Stimulated activated CD4-positive, alpha-beta T cell treated with anti-CD3 and anti-CD28 coated beads, Interleukin-2, amount 100 ng/mL, for 24 hours (primary cell): ENCODE data around the gene IL18R1.

Experiments used
- DNase-seq, 2 donors: peaks; one replicate each; pipeline ENCODE4 v3.0.0-alpha.2; 2020

The IL18R1 gene

DNA sequence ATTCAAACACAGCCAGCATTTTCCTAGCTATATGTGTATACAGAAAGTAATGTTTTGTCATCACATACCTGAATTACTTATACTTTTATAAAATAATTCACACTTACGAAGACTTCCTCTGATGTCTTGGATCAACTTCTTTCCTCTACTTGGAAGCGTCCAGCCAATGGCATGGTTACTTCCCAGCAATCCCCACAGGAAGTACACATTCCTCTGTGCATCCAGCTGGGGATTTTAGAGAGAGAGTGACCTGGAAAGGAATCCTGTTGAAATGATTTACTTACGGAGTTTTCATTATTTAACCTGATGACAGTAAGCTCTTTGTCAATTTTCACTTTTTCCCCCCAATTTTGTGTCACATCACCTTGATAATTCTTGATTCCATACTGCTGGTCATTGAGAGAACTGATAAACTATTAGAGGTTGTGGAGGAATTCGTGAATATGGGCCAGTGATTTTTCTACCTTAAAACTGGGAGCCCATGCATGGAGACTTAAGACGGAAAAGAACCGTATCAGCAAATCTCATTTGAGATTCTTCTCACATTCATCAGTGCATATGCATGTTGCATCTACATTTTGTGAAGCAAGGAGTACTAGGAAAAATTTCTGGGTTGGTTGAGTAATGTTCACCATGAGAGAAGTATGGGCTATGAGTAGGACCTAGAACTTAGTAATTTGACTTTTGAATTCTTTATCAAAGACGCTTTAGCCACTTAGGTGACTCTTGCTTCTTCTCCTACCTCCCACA lies 9.0 kb upstream of the IL18R1 start:
- DNase-seq = no peak

DNA sequence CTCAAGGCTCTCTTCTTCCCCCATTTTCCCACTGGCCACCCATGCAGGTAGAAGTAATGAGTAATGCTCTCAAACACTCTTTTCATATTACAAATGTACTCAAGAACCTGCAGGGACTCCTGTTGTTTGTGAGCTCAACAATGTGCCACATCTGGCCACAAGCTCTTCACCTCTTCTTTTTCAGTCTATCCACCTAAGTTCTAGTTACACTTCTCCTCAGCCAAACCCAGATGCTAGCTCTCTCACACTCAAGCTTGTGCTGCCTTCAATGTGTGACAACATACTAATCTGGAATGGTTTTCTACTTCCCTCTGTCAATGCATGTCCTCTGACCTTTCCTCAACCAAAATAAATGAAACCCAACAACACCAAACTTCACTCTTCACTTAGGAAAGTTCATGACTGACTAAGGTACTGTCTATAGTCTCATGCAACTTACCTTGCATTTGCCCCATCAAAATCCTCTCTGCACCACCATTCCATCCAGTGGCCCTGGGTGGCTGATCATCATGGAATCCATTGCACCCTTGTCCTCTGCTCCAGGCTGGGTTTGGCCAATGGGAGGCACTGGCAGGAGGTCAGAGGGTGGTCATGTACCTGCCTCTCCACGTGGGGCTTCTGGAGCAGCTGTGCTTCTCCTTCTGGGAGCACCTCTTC lies 5.3 kb upstream of the IL18R1 start:
- DNase-seq = no peak

DNA sequence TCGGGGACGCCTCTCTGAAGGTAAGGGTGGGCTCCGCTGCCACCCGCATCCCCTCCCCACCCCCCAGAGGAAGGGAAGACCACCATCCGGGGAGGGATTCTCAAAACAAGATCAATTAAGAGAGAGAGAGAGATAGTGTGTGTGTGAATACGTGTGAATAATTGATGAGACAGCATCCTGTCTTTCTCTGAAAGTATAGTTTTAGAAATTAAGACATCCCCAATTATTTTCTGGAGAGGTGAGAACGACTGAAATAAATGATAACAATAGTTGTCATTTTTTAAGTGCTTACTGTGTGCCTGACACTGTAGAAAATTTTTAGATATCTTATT lies 751 bp downstream of the IL18R1 start:
- no peak for DNase-seq

DNA sequence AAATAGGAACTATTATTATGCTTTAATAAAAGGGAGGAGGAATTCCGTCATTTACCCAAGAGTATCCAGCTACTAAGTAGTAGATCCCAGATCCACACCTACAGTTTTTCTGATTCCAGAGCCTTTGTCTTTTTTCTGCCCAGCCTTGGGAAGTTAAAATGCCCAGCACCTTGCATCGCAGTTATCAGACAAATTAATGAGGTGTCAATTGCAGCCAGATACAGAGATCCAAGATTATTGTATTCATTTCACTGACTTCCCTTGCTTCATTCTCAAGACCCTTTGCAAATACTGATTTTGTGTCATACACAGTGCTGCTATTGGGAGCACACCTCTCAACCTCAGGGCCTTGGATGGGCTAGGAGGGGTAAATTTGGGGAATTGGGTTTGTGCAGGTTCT lies 1.1 kb downstream of the IL18R1 start:
- no peak for DNase-seq

DNA sequence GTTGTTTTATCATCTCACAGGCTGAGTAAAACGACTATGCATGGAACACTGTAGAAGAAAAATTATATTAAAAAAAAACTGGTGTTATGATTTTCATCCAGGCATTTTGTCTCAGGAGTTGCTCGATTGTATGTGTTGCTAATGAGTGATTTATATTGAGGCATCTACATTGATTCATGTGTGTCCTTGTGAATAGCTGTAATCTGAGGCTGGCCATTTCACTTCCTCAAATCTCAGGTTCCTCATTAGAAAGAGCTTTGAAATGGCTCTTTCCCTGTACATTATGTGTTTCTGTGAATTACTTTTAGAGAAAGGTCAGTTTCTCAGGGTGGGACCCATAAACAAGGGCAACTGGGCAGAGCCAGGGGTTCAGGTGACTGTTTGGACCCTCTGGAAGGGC lies 2.3 kb downstream of the IL18R1 start:
- no peak for DNase-seq

DNA sequence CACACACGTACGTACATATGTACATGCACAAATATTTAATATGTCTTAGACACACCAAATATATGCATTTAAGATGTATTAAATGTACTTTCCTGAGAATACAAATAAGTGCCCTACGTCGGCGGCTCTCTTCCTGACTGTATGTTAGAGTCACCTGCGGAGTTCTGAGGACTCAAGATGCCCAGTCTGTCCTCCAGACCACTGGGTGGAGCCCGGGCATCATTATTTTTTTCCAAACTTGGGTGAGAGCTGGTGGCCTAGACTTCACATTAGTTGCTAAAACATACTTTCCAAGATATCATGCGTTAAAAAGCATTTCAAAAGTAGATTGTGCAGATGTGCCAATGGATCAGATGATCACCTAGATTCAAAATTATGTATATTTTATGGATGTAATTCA lies 2.9 kb downstream of the IL18R1 start:
- no peak for DNase-seq

DNA sequence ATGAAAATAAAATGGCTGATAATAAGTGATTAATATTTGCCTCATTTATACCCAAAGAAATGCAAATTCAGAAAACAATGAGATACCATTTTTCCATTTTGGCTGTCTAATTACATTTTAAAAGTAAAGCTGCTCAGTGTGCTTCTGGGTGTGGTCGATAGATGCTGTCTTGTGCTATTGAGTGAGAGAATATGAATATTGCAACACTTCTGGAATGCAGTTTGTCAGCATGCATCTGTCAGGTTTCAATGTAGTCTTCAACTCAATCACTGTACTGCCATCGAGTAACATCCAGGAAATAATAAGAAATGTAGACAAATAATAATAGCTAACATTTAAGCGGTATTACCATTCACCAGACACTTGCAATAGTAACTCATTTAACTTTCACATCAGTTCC lies 3.9 kb downstream of the IL18R1 start:
- no peak for DNase-seq

DNA sequence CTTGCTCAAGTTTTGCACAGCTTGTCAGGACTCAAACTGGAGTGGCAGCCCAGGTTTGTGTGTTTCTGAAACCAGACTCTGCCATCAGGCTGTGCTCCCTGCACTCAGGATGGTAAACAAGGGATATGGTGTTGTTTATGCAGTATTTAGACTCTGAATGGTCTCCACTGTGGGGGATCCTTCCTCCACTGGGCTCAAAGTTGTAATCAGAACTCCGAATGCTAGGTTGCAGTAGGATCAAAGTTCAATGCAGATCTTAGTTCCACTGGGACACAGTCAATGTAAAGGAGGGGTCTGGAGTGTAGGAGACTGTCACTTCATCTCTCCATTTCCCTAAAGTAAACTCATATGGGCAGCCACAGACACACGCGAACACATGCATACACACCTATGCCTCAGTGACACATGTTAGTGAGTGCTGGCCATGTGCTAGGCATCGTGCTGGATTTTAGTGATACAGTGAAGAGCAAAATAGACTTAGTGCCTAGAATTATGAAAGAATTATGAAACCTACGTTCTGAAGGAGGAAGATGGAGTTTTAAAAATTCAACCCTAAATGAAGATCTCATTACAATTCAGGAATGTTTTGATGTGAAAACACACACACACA lies 6.1 kb downstream of the IL18R1 start:
- no peak for DNase-seq

DNA sequence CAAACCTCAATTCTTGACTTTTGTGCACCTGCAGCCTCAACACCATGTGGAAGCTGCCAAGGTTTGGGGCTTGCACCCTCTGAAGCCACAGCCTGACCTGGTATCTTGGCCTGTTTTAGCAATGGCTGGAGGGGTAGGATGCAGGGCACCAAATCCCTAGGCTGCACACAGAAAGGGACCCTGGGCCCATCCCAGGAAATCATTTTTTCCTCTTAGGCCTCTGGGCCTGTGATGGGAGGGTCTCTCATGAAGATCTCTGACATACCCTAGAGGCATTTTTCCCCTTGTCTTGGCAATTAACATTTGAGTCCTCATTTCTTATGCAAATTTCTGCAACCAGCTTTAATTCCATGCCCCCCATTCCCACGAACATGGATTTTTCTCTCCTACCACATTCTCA lies 10.2 kb downstream of the IL18R1 start:
- no peak for DNase-seq

DNA sequence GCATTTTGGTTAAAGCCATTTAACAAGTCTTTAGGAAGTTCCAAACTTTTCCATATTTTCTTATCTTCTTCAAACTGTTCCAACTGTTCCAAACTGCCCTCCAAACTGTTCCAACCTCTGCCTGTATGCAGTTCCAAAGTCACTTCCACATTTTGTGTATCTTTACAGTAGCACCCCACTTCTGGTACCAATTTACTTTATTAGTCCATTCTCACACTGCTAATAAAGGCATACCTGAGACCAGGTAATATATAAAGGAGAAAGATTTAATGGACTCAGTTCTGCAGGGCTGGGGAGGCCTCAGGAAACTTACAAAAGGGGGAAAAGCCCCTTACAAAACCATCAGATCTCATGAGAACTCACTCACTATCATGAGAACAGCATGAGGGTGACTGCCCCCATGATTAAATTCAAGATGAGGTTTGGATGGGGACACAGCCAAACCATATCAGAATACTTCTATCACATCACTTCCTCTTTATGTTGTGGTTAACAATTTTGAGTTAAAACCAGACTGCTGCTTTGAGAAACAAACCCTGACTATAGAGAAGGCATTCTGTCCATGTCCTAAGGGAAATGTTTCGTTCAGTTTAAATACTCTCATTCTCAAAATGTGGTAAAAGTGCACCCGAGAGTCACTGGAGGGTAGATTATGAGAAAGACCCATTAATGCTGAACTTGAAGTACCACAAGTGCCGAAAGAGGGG lies 11.0 kb downstream of the IL18R1 start:
- DNase-seq = no peak

DNA sequence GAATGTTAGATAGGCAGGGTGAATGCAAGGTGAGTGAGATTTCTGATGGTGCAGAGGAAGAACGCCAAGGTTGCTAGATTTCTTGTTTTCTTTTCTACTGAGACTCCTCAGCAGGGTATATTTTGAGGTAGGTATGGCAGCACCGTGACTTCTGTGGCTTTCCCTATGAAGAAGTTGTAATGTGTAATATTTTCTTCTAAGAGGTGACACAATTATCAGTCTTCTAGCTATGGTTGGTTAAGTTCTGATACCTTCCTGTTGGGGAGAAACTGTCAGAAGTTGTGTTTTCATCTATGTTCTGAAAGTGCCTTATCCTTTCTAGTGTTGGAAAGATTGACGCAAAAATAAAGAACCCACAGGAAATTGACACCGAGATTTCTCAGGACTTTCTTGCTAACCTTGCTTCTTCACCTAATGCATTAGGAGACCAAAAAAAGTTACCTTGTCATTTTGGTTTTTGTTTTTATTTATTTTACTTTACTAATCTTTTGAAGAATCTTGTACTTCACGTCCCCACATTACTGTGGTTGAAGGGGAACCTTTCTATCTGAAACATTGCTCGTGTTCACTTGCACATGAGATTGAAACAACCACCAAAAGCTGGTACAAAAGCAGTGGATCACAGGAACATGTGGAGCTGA lies 11.9 kb downstream of the IL18R1 start:
- DNase-seq = peak in 1 of 2 donors; percentile 39

DNA sequence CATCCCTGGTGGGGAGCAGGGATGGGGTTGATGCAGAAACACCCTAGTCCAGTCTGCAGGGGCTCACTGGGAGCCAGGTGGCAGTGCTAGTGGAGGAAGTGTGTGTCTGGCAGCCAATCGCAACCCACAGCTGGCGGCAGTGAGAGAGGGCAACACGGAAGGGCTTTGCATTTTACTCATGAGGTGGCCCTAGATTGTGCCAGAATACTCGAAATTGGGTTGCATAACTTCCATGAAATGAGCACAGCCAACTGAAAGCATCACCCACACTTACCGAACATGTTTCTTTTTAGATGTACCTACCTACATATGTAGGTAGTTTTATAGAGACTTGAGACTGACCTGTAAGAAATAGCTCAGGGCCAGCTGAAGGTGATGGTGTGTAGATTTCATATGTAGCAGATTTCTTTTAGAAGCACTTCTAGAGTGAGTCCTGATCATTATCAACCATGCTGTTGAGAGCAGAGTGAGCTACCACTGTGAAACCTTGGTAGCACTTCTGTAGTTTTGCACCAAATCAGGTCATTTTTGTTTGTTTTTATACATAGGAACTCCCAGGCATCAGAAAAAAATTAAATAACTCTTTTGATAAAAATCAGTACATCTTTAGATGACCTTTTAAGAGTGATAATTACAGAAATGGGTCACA lies 13.0 kb downstream of the IL18R1 start:
- no peak for DNase-seq

DNA sequence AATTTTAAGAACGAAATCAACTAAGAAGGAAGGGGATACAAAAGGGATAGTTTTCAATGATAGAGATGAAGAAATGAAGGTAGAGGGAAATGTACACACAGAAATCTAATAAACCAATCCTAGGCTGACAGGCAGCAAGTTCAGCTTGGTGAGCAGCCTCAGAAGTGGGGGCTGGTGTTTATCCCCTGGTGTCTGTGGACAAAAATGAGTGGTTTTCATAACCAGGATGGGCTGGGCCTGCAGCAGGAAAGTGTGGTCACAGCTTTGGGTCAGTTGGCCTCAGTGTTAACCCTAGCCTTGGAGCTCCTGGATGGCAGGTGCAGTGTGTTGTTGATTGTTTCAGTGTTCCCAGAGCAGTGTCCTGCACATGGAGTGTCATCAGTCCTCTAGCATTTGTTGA lies 14.3 kb downstream of the IL18R1 start:
- DNase-seq = no peak

DNA sequence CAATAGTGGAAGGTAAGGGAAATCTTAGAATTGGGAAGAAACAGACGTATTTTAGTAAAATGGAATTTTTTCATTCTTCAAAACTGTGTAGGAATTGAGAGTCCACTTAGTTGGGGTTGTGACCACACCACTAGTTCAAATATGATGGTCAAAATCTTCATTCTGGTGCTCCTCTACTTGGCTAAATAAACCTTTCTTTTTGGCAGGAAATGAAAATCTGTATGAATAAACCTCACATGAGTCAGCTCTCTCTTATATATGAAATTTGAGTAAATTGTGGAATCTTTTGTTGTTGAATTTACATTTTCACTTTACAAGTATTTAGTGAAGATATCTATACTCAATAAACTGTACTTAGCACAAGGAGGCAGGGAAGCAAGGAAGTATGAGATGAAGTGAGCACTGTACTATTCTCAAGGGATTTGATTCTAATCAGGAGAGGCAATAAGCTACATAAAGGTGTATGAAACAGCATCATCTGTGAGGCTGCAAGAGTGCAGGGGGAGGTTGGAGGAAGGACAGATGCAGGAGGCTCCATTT lies 20.5 kb downstream of the IL18R1 start:
- DNase-seq = no peak

DNA sequence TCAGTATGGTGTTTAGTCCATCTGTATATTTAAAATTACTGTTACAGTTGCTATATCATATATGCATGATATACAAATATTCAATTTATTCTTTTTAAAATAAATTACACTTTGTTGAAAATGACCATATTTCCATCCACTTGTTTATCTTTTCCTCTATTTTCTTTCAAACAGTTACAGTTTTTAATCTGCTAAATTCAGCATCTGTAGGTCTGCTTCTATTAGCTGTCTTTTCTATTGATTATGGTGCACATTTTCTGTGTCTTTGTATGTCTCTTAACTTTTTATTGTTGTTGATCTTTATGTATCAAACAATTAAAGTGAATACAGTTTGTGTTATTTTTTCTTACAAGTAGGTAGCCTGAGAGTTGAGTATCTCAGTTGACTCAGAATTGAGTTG lies 28.1 kb downstream of the IL18R1 start:
- DNase-seq = no peak

DNA sequence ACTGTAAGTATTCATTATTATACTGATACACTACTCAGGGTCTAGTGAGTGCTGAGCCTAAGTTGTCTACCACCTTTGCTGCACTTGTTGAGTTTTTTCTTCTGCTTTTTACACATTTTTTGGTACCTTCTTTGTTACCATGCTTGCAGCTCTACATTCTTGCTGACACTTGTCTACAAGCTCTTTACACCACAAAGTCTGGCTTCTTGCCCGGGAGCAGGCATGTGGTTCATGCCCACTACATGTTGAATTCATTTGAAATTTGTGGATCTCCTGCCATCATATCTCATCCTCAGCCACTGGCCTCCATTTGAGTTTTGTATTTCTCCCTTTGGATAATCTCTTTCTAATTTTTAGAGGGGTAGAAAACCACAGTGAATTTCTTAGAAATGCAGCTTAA lies 29.9 kb downstream of the IL18R1 start:
- DNase-seq = no peak

DNA sequence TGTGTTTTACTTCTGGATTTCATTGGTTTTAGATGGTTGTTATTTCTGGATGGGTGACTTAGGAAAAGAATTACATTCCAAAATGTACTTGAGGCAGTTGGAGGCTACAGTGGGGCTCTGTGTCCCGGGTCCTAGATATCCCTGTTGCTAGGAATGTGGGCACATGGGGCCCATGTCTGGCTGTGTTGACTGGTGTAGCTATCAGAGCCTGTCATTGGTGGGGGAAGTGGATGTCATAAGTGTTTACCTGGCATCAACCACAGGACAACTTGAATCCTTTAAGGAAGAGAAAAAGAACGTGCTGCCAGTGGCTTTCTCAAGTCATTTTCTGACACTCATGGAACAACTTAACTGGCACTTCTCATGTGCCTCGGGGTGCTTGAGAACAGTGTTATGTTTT lies 30.4 kb downstream of the IL18R1 start:
- DNase-seq = no peak

DNA sequence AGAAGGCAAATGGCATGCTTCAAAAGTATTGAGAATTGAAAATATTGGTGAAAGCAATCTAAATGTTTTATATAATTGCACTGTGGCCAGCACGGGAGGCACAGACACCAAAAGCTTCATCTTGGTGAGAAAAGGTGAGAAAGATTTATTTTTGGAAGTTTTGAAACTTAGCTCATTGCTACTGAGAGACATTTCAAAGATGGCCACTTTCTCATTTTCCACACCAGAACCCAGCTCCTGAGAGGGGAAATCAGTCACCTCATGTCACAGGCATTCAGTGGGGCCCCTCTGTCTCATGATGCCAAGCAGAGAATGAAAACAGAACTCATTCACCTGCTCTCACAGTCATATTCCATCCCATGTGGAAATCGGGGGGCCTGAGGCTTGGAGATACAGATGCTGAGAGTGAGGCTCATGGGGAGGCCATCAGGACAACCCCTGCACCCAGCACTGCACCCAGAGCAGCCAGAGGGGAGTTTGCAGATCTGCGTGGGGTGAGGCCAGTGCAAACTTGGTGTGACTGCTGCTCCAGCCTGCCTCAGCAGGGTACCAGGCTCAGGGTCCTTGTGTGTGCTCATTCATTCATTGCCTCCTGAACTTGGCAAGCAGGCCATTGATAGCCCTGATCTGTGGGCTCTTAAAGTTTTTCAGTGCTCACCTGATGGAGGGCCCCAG lies 31.4 kb downstream of the IL18R1 start:
- DNase-seq = no peak

DNA sequence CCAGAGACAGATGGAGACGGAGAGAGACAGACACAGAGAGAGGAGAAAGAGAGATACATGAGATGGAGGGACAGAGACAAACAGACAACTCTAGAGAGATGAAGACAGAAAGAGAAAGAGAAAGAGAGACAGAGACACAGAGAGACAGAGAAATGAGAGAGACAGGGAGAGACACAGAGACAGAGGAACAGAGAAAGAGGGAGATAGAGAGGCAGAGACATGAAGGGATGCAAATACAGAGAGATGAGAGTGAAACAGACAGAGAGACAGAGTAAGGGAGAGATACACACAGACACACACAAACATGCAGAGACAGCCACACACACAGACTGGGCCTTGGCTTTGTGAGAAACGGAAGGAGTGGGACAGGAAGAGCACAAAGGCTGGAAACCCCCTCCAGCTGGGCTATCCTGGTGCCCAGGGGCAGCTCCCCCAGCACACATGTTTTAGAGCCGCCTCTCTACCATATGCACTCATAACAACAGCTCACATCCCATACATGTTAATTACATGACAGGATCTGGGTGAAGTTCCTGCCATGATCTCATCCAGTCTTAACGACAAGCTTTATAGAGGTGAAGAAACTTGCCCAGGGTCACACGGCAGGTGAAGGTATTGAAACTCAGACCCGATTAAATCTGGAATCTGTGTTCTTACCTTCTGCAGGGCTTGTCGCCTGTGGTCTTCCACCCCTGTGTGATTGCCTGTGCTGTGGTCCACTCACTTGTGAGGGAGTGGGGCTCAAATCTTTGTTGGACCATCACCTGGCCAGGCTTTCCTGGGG lies 32.4 kb downstream of the IL18R1 start:
- DNase-seq = no peak

DNA sequence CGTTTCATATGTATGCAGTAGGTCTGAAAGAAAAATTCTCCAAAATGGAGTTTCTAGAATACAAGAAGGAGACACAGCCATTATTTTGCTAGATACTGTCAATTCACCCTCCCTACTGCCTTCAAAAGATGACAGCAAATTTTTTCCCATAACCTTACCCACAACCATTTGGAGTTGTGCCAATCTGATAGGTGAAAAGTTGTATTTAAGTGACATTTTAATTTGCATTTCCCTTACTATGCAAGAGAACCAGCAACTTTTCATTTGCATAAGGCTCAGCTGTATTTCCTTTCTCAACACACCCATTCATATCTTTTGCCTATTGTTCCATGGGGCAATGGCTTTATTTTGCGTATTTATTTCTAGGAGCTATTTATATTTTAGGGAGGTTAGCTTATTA lies 36.0 kb downstream of the IL18R1 start:
- DNase-seq = peak in 1 of 2 donors; percentile 38

DNA sequence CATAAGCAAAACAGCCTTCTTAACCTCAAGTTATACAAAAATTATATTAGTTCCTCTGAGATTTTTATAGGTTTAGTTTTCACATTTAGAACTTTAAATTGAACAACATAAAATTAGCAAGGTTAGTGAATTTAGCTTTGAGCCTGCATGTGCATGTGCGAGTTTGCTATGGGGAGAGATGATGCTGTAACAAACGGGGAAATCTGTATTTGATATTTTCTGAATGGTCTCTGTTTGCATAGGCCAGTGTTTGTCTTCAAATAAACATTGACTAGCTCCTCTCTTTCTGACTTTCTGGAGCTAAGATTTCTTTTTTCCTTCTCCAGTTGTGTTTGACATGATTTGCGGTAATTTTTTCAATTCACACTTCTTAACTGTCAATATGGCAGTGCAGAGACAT lies 36.5 kb downstream of the IL18R1 start:
- DNase-seq = no peak
